Central memory CD8-positive, alpha-beta T cell (primary cell): ENCODE measurements around the gene C14orf93.
"Not testable (repeated sequence)": the region's sequence is repeated elsewhere in the genome, so short reads cannot be mapped to it uniquely, and the experiment has no call there.

Experiments used
- ATAC-seq: fragments of 150-1000 bp; cut with Tn5 transposase; replicated peaks from 2 replicates; pipeline ENCODE4 v1.10.0; 2022; ENCODE audit warnings: mild to moderate bottlenecking, moderate FRiP score, moderate number of reproducible peaks; ENCODE audit not compliant: poor library complexity, severe bottlenecking; ENCODE audit errors: extremely low read depth
- DNase-seq, 2 donors: peaks; one replicate each; pipeline ENCODE4 v3.0.0; 2021; ENCODE audit warnings: low spot score in 2 of 2
- H3K27ac Mint-ChIP-seq: one replicate; pipeline ENCODE4 v1.8.0; 2022; ENCODE audit warnings: low read depth, mild to moderate bottlenecking, moderate library complexity, mixed read lengths
- H3K27me3 Mint-ChIP-seq: one replicate; pipeline ENCODE4 v1.8.0; 2022; ENCODE audit warnings: mixed read lengths
- H3K36me3 Mint-ChIP-seq: one replicate; pipeline ENCODE4 v1.8.0; 2022; ENCODE audit warnings: mild to moderate bottlenecking, moderate library complexity, mixed read lengths; ENCODE audit not compliant: insufficient read depth
- H3K4me1 Mint-ChIP-seq: one replicate; pipeline ENCODE4 v1.8.0; 2022; ENCODE audit warnings: mixed read lengths
- H3K4me3 Mint-ChIP-seq: one replicate; pipeline ENCODE4 v1.8.0; 2022; ENCODE audit warnings: mild to moderate bottlenecking, moderate library complexity, mixed read lengths
- H3K9me3 Mint-ChIP-seq: one replicate; pipeline ENCODE4 v1.8.0; 2022; ENCODE audit warnings: mixed read lengths

The C14orf93 gene

GRCh38 chr14:22977684-22978486, 32.1 kb downstream of the C14orf93 start:
- no peak for DNase-seq
- H3K4me3 Mint-ChIP-seq, result no peak overlapping the region
- no peak for ATAC-seq
- no peaks in the 10 kb centered on the region for H3K4me1 Mint-ChIP-seq
- H3K36me3 Mint-ChIP-seq, result no peaks in the 10 kb centered on the region
- no peaks in the 10 kb centered on the region for H3K9me3 Mint-ChIP-seq
- H3K27me3 Mint-ChIP-seq, result peaks cover 15% of the 10 kb centered on the region
- H3K27ac Mint-ChIP-seq, result no peak overlapping the region

- H3K4me3 Mint-ChIP-seq, result no peak overlapping the region
- peaks cover 15% of the 10 kb centered on the region for H3K27me3 Mint-ChIP-seq
- no peak overlapping the region for H3K27ac Mint-ChIP-seq
- ATAC-seq (no peak), DNase-seq (no peak)
- H3K4me1 Mint-ChIP-seq, result no peaks in the 10 kb centered on the region
- no peaks in the 10 kb centered on the region for H3K36me3 Mint-ChIP-seq
- H3K9me3 Mint-ChIP-seq, result no peaks in the 10 kb centered on the region
These were observed 32.6 kb downstream of the C14orf93 start for GRCh38 chr14:22977434-22977683.

GRCh38 chr14:22976620-22977433, 33.1 kb downstream of the C14orf93 start:
- Mint-ChIP-seq H3K4me3 (no peak overlapping the region), H3K27ac (no peak overlapping the region), H3K36me3 (no peaks in the 10 kb centered on the region), H3K27me3 (peaks cover 15% of the 10 kb centered on the region), H3K4me1 (no peaks in the 10 kb centered on the region), H3K9me3 (no peaks in the 10 kb centered on the region)
- ATAC-seq, result no peak
- DNase-seq, result no peak

- no peak for DNase-seq
- Mint-ChIP-seq H3K4me1 (no peaks in the 10 kb centered on the region), H3K36me3 (no peaks in the 10 kb centered on the region), H3K4me3 (no peak overlapping the region), H3K9me3 (no peaks in the 10 kb centered on the region), H3K27ac (no peak overlapping the region), H3K27me3 (peaks cover 10% of the 10 kb centered on the region)
- ATAC-seq, result no peak
These were observed 35.2 kb downstream of the C14orf93 start for GRCh38 chr14:22974530-22975313.

GRCh38 chr14:22973217-22974032, 36.5 kb downstream of the C14orf93 start:
- DNase-seq, result no peak
- no peak for ATAC-seq
- H3K27ac Mint-ChIP-seq, result no peak overlapping the region
- no peaks in the 10 kb centered on the region for H3K9me3 Mint-ChIP-seq
- H3K4me1 Mint-ChIP-seq, result no peaks in the 10 kb centered on the region
- H3K4me3 Mint-ChIP-seq, result no peak overlapping the region
- no peaks in the 10 kb centered on the region for H3K36me3 Mint-ChIP-seq
- peaks cover 9% of the 10 kb centered on the region for H3K27me3 Mint-ChIP-seq

GRCh38 chr14:22972313-22972930, 37.5 kb downstream of the C14orf93 start:
- Mint-ChIP-seq H3K9me3 (no peaks in the 10 kb centered on the region), H3K4me1 (no peaks in the 10 kb centered on the region), H3K27me3 (peaks cover 9% of the 10 kb centered on the region), H3K4me3 (no peak overlapping the region), H3K27ac (no peak overlapping the region), H3K36me3 (no peaks in the 10 kb centered on the region)
- ATAC-seq (no peak), DNase-seq (no peak)

- ATAC-seq, result no peak
- no peaks in the 10 kb centered on the region for H3K9me3 Mint-ChIP-seq
- H3K27me3 Mint-ChIP-seq, result peaks cover 9% of the 10 kb centered on the region
- H3K4me1 Mint-ChIP-seq, result no peaks in the 10 kb centered on the region
- H3K27ac Mint-ChIP-seq, result no peak overlapping the region
- H3K36me3 Mint-ChIP-seq, result no peaks in the 10 kb centered on the region
- DNase-seq, result no peak
- H3K4me3 Mint-ChIP-seq, result no peak overlapping the region
These were observed 38.8 kb downstream of the C14orf93 start for GRCh38 chr14:22971152-22971551.

GRCh38 chr14:22966783-22967269, 43.1 kb downstream of the C14orf93 start:
- Mint-ChIP-seq H3K36me3 (no peaks in the 10 kb centered on the region), H3K27me3 (no peaks in the 10 kb centered on the region), H3K27ac (no peak overlapping the region), H3K9me3 (no peaks in the 10 kb centered on the region), H3K4me3 (no peak overlapping the region), H3K4me1 (no peaks in the 10 kb centered on the region)
- ATAC-seq, result no peak
- no peak for DNase-seq

- not testable (repeated sequence) for ATAC-seq, H3K4me1 Mint-ChIP-seq, H3K9me3 Mint-ChIP-seq
These were observed 43.8 kb downstream of the C14orf93 start for GRCh38 chr14:22965916-22966782.

GRCh38 chr14:22962061-22962676, 47.8 kb downstream of the C14orf93 start:
- H3K27me3 Mint-ChIP-seq, result no peaks in the 10 kb centered on the region
- DNase-seq (no peak), ATAC-seq (no peak)
- no peak overlapping the region for H3K27ac Mint-ChIP-seq
- H3K9me3 Mint-ChIP-seq, result no peaks in the 10 kb centered on the region
- no peak overlapping the region for H3K4me3 Mint-ChIP-seq
- no peaks in the 10 kb centered on the region for H3K4me1 Mint-ChIP-seq
- no peaks in the 10 kb centered on the region for H3K36me3 Mint-ChIP-seq

More at GRCh38 chr14:22965916-22966782, 43.8 kb downstream of the C14orf93 start:
- H3K36me3 Mint-ChIP-seq, H3K27ac Mint-ChIP-seq, H3K4me3 Mint-ChIP-seq, H3K27me3 Mint-ChIP-seq, DNase-seq: not testable (repeated sequence)
